Daoy (cell line): Measurements from ENCODE around the gene FGD3. TPM values are rescaled to one million over a fixed set of nuclear protein-coding genes. Genes with fewer than 3 reads are reported as not detected.
"Not testable (repeated sequence)": the region's sequence is repeated elsewhere in the genome, so short reads cannot be mapped to it uniquely, and the experiment has no call there.

Experiments used
- DNase-seq: peaks from one replicate; pipeline ENCODE4 v3.0.0-alpha.2; 2015; ENCODE audit warnings: low read depth
- total RNA-seq: library from RNA; depleted of rRNA; stranded (reverse); fragments of >200 nt; shearing (Covaris generic); gene quantifications from 2 replicates; pipeline ENCODE4 v1.2.3, GENCODE V29; 2014

Gene FGD3
- total RNA-seq, 1 experiment from 2014 or later = 0.06 TPM

DNA sequence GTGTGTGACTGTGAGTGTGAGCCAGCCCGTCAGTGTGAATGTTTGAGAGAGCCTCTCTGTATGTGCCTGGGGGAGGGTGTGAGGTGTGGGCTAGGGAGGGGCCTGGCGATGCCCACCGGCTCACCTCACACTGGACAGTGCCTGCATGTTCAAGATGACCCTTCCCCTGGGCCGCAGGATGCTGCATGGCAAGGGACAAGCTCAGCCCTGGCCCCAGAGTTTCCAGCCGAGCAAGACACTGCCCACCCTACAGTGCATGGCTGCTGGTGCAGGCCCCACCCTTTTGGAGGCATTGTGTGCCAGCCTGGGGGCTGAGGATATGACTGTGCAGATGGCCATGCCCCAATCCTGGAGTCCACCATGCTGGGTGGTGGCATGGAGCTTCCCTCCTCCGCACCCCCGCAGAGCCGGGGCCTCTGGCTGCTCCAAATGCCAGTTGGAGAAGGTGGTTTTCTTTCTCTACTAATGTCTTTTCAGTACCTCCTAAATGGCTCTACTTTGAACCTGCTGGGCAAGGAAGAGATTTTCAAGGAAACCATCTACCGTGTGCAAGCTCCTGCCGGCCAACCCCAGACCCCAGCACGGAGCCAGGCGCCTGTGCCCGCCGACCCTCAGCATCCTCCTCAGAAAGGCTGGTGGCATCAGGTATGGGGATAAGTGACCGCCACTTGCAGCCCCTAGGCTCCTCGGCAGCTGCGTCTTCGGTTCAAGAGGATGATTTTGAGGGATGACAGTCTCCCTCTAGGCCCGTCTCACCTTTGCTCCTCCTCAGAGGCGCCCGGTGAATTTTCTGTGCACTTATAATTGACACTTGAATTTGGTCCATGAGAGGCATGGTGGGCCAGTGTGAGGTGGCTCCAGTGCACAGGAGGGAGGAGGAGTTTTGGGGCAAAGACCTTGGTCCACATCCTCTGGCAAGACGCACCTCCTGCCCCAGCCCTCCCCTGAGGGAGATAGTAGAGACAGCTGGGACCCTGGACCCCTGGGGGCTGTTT lies 27.7 kb downstream of the FGD3 start:
- no peak for DNase-seq

DNA sequence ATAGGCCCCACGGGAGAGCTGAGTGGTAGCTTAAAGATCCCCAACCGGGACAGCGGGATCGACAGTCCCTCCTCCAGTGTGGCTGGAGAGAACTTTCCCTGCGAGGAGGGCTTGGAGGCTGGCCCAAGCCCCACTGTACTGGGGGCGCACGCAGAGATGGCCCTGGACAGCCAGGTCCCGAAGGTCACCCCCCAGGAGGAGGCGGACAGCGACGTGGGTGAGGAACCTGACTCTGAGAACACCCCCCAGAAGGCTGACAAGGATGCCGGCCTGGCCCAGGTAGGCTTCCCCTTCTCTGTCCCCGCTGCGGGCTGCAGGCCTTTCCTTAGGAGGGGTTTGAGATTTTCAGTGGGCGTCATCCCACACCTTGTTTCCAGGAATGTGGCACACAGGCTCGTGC lies 29.1 kb downstream of the FGD3 start:
- no peak for DNase-seq

DNA sequence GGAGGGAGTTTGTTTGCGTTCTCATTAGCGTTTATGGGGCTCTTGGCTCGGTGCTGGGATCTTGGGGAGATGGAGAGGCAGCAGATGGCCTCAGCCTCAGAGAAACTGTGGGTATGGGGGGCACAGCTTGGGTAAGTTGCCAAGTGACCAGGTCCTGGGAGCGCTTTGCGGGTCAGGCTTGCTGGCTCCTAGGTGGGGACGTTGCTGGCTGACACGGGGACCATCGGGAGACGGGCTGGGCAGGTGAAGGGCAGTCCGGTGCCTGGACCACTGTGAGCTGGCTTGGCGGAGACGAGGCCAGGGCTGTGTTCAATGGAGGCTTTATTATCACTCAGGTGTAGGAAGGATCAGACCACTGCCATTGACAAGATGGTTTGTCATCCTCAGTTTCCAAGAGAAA lies 30.0 kb downstream of the FGD3 start:
- DNase-seq = no peak

DNA sequence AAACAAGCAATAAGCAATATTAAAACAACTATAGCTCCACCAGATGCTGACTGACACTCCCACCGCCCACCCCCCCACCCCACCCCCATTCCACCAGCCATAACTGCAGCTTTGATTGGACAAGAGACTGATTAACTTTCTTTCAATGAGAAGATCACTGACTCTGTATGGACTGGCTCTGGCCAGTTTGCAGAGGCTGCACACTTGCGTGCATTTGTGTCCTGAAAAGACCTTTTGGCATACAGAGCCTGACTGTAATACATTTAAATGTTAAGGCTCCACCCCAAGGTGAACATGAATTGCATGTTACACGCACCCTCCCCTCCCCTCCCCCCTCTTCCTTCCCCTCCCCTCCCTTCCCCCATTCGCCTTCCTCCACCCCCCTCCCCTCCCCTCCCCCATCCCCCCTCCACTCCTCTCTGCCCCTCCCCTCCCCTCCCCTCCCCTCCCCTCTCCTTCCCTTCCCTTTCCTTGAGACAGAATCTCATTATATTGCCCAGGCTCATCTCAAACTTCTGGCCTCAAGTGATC lies 31.1 kb downstream of the FGD3 start:
- no peak for DNase-seq

DNA sequence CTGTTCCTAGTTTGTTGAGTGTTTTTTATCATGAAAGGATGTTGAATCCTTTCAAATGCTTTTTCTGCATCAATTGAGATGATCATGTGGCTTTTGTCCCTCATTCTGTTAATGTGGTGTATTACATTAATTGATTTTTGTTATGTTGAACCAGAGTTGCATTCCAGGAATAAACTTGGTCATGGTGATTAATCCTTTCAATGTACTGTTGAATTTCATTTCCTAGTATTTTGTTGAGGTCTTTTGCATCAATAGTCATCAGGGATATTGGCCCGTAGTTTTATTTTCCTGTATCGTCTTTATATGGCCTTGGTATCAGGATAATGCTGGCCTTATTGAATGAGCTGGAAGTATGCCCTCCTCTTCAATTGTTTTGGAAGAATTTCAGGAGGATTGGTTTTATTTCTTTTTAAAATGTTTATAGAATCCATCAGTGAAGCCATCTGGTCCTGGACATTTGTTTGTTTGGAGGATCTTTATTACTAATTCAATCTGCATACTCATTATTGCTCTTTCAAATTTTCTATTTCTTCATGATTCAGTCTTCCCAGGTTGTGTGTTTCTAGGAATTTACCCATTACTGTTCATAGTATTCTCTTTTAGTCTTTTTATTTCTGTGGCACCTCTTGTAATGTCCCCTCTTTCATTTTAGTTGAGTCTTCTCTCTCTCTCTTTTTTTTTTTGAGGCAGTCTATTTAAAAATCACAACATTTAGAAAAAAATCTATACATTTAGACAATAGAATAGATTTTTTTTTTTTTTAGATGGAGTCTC lies 32.1 kb downstream of the FGD3 start:
- DNase-seq = no peak

DNA sequence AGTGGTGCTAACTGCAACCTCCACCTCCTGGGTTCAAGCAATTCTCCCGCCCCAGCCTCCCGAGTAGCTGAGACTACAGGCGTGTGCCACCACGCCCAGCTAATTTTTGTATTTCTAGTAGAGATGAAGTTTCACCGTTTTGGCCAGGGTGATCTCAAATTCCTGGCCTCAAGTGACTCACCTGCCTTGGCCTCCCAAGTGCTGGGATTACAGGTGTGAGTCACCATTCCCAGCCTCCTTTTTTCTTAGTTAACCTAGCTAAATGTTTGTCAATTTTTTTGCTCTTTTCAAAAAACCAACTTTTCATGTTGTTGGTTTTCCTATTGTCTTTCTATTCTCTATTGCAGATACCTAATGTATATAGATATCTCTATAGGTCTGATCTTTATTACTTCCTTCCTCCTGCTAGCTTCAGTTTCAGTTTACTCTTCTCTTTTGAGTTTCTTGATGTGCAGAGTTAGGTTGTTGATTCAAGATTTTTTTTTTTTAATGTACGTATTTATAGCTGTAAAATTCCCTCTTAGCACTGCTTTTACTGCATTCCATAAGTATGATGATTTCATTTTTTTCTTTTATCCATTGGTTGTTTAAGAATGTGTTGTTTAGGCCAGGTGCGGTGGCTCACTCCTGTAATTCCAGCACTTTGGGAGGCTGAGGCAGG lies 32.9 kb downstream of the FGD3 start:
- DNase-seq = no peak

DNA sequence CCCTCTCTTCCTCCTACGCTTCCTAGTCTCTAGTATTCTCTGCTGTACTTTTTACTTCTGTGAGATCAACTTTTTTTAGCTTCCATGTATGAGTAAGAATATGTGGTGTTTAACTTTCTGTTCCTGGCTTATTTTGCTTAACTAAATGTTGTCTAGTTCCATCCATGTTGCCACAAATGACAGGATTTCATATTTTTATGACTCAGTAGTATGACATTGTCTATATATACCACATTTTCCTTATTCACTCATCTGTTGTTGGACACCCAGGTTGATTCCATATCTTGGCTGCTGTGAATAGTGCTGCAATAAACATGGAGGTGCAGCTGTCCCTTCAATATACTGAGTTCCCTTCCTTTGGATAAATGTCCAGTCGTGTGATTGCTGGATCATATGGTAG lies 34.8 kb downstream of the FGD3 start:
- DNase-seq = no peak

DNA sequence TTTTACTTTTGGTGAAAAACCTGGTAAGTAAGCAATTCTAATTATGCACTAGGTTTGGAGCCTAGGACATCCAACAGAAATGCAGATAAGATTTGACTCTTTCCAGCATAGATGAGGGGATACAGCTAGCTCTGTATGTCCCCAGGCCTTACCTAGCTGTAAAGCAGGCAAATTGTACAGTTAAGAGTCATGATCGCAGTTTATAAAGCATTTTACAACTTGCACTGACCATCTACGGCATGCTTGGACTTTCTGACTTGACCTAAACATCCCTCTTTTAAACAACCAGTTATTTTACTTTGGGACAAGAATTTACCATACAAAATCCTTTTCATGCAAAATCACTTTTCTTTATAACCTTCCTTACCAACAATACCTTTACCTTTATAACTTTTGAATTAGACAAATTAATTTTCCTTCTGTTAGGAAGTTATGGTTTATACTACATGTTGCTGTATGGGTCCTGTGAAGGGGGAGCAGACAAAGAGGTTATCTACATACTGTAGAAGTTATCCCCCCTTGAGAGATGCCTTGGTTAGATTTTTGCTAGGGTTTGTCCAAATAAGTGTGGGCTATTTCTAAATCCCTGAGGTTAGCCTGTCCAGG lies 36.8 kb downstream of the FGD3 start:
- DNase-seq = no peak

DNA sequence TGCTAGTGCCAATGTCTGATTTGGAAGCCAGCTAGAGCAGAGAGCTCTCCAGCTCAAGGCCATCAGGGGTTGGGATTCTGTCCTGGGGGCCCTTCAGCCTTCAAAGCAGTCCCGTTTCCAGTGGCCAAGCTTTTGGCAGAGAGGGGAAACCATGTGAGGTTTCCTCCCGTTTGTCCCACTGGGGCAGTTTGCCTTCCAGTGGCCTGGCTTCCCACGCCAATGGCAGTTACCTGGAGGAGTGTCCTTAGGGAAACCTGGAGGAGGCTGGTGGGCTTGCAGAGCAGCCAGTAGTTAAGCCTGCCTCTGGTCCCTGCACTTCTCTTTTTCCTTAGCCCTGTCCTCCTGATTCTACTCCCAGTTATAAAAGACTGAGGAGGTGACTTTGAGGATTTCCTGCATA lies 37.7 kb downstream of the FGD3 start:
- no peak for DNase-seq

DNA sequence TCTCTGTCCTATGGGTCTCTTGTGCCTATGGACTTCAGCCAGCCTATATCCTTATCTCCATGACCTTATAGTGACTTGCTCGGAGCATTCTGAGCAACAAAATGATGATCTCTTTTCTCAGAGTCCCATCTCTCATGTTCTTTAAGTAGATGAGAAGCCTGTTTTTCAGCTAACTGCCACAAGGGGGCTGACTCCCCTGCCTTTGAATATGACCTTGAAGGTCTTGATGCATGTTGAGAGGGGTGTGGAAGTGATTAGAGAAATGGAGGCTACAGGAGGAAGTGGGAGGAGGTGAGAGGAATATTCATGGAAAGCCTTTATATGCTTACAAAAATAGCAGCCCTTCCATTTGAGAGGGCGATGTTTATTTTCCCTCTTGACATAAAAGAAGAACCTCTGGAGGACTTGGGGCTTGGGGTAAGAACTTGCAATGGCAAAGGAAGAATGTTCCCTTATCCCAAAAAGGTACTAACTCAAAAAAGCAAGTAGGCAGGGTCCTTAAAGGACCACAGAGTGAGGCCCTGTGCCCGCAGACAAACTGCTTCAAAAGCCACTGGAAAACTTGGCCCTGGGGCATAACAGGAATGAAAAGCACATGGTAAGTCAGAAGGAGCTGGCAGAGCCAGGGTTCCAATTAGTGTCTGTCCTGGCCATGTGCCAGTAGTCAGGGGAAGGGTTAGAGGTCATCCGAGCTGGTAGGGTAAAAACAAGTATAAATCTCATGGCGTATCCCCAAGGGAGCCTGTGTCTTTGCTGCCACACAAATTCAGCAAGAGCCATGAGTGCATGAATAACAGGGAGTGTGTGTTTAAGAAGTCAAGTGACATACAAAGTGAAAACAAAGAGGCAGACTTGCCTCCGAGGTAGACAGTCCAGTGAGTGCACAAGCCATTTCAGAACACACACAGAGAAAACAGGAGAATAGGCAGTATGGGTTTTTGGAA lies 39.1 kb downstream of the FGD3 start:
- DNase-seq = no peak

DNA sequence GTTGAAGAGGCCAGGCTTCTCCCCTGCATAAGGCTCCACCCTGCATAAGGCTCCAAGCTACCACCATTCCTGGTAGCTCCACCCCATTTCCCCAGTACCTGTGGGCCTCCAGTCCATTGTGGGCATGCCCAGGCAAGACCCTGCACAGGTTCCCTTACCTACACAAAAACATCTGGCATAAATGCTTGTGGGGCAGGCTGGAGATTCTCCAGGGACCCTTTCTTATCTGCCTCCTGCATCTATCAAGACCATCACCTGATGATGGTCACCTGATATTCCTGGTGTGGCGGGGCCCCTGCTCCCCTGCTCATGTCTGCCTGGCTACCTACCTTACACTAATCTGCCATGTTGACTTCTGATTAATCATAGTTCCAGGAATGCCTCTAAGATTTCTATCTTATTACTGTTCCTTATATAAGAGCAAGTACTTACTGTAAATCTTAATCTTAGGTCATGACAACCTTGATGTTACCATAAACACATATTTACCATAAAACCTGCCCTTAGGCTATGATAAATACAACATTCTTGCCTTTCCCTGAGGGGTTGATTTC lies 41.0 kb downstream of the FGD3 start:
- DNase-seq = no peak

DNA sequence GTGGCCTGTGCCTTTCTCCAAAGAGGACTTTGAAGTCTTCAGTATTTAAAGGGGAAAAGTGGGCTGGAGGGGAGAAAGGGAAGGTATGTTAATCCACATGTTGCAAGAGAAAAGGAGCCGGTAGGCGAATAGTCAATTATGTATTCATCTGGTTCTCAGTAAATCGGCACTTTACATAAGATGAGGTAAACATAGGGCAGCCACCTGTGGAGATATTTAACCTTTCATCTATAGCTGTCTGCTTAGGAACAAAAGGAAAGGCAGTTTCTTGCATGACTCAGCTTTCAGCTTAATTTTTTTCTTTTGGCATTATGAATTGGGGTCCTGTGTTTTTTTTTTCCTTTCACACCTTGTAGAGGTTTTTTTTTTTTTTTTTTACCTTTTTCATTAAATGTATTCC lies 42.2 kb downstream of the FGD3 start:
- DNase-seq = no peak

DNA sequence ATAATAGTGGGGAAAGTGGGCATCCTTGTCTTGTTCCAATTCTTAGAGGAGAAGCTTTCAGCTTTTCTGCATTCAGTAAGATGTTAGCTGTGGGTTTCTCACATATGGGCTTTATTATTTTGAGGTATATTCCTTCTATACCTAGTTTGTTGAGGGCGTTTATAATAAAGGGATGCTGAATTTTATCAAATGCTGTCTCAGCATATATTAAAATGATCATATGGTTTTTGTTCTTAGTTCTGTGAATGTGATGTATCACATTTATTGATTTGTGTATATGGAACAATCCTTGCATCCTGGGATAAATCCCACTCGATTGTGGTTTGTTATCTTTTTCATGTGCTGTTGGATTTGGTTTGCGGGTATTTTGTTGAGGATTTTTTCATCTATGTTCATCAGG lies 43.1 kb downstream of the FGD3 start:
- DNase-seq = no peak

DNA sequence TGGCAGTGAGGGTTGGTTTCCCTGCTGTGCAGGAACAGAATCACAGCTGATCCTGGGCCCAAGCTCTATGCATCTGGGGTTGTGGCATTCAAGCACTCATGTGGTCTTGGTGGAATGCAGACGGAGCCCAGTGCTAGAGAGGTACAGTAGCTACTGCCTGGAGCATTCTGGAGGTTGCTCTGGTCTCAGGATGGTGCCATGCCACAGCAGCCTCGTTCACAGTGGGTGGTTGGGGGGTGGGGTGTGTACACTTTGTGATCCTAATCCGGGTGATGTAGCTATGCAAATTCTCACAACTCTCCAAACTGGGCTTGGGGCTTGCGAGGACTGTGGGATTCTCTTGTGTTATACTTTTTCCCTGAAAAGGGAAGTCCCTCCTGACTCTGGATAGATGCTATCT lies 45.2 kb downstream of the FGD3 start:
- DNase-seq = no peak

DNA sequence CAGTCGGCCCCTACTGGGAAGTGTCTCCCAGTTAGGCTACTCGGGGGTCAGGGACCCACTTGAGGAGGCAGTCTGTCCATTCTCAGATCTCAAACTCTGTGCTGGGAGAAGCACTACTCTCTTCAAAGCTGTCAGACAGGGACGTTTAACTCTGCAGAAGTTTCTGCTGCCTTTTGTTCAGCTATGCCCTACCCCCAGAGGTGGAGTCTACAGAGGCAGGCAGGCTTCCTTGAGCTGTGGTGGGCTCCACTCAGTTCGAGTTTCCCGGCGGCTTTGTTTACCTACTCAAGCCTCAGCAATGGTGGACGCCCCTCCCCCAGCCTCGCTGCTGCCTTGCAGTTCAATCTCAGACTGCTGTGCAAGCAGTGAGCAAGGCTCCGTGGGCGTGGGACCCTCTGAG lies 51.5 kb downstream of the FGD3 start:
- DNase-seq = not testable (repeated sequence)

DNA sequence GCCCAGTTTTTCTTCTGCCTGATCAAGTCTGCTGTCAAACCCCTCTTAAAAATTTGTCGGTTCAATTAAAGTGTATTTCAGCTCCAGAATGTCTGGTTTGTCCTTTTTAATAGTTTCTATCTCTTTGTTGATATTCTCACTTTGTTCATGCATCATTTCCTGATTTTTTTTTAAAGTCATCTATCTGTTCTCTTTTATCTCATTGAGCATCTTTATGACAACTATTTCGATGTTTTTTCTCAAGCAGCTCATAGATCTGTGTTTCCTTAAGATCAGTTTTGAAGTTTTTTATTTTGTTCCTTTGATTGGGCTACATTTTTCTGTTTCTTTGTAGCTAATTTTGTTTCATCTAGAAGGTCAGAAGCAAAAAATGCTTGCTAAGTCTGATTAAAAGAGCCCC lies 53.7 kb downstream of the FGD3 start:
- no peak for DNase-seq

DNA sequence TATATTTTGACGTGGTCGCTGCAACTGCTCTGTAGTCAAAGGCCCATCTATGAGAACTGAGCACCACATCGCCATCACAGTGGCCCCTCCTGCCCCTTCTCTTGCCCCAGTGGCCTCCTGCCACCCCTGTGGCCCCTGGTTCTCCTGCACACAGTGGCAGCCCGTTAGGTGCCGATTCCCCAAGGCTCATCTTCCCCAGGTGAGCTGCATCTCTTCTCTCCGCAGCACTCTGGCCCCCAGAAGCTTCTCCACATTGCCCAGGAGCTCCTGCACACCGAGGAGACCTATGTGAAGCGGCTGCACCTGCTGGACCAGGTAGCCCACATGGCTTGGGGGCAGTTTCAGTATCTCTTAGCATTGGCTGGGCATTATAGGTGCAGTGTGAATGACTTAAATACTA lies 55.4 kb downstream of the FGD3 start:
- no peak for DNase-seq

DNA sequence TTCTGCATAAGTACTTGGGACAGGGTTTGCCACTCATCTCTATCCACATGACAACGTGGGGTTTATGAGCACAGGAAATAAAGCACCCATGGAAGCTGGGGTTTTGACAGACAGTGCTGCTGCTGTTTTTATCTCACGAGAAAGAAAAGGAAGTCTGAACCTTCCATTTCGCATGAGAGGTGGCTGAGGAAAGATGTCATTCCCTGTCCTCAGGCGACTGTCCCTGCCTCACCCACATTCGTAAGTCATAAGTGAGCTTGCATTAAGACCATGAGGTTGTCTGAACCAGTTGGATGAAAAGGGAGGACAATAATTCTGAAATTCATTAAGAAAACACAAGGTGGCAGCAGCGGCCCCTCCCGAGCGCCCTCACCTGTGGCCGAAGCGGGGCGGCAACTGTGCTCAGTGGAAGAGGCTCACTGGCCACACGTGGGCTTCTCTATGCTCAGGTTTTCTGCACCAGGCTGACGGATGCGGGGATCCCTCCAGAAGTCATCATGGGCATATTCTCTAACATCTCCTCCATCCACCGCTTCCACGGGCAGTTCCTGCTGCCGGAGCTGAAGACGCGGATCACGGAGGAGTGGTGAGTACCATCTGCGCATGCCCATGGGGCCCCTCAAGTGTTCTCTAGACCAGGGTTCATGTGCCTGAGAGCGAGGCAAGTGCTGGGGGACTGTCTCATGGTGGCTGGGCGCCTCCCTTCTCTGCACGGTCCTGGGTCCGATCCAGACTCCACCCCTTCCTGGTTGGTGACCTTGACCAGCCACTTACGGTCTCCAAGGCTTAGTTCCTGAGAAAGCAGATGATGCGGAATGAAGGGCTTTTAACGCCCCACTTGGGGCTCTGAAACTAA lies 56.5 kb downstream of the FGD3 start:
- peak; percentile 75 for DNase-seq

DNA sequence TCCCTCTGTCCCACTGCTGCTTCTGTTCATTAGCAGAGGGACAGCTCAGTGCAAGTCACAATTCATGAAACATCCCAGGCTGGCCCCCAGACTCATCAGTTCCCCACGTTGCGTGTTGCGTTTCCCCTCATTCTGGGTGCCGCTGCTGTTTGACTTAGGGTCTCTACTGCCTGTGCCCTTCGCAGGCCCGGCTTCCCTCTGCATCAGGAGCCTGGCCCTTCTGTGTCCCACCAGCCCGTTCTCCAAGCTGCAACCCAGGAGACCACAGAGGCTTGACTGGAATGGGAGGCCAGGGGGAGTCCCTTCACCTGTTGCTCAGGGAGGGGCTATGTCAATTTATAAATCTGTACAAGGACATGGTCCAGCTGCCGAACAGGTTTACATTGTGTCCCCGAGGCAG lies 57.2 kb downstream of the FGD3 start:
- no peak for DNase-seq
